GM12873 (cell line): ENCODE measurements around the gene PIM3.

Experiments
- TF ChIP-seq, protein P1 (sequence below): IDR thresholded peaks from 2 replicates; pipeline ENCODE4 v1.5.1; 2012; ENCODE audit warnings: low read depth, mild to moderate bottlenecking, moderate library complexity, low read length, control low read depth; ENCODE audit not compliant: insufficient read depth; ENCODE audit errors: missing control alignments

Gene PIM3

GRCh38 chr22:50000587-50001387, 40.2 kb downstream of the PIM3 start:
- TF ChIP-seq, protein P1, sequence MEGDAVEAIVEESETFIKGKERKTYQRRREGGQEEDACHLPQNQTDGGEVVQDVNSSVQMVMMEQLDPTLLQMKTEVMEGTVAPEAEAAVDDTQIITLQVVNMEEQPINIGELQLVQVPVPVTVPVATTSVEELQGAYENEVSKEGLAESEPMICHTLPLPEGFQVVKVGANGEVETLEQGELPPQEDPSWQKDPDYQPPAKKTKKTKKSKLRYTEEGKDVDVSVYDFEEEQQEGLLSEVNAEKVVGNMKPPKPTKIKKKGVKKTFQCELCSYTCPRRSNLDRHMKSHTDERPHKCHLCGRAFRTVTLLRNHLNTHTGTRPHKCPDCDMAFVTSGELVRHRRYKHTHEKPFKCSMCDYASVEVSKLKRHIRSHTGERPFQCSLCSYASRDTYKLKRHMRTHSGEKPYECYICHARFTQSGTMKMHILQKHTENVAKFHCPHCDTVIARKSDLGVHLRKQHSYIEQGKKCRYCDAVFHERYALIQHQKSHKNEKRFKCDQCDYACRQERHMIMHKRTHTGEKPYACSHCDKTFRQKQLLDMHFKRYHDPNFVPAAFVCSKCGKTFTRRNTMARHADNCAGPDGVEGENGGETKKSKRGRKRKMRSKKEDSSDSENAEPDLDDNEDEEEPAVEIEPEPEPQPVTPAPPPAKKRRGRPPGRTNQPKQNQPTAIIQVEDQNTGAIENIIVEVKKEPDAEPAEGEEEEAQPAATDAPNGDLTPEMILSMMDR = no peak

GRCh38 chr22:50001388-50002231, 41.0 kb downstream of the PIM3 start:
- TF ChIP-seq, protein P1 = no peak

DNA sequence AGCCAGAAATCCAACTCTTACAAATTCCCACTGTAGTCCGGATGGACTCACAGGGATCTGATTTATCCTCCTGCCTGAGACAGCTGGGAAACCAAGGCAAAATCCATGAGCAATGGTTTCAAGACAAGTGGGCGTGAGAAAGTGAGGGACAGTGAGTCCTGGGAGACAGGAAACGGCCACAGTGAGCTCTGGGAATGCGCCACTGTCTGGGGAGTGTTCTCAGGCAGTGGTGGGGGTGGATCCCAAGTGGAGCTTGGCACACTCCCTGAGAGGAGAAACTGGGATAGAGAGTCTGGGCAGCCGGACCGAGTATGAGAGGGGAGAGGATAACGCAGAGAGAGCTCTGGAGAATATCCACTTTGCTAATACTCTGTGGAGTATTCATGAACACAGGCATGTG, 42.2 kb downstream of the PIM3 start:
- TF ChIP-seq, protein P1 = no peak

DNA sequence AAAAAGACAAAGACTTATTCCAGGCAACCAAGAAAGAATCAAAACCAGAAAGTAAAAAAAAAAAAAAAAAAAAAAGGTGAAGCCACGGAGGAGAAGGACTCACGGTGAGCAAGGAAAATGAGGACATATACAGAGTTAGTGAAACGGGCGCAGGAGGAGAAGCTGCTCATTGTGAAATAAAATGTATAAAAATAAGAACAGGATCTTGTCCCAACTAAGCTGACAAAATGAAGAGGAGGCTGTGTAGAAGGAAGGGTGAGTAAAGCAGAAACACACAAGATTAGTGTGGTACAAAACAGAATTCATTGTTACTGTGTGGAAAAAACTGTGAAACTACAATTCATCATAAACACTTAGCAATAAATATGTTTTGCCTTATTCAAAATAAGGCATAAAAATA, 44.3 kb downstream of the PIM3 start:
- TF ChIP-seq, protein P1 = no peak

- TF ChIP-seq, protein P1 = no peak
Observed at GRCh38 chr22:50007057-50007511, 46.5 kb downstream of the PIM3 start.

GRCh38 chr22:50008151-50009040, 47.8 kb downstream of the PIM3 start:
- TF ChIP-seq, protein P1 = no peak
